Stimulated activated CD4-positive, alpha-beta T cell treated with anti-CD3 and anti-CD28 coated beads, Interleukin-1b, Interleukin-23, amount 100 ng/mL, for 48 hours (primary cell): ENCODE data around the gene GGTLC1.

Experiments used
- DNase-seq: peaks from one replicate; pipeline ENCODE4 v3.0.0-alpha.2; 2020

Gene GGTLC1

GRCh38 chr20:23963941-23964340 is 24.6 kb downstream of the GGTLC1 start:
- DNase-seq = no peak

- no peak for DNase-seq
These were observed 26.3 kb downstream of the GGTLC1 start for GRCh38 chr20:23962272-23962671.

- DNase-seq = no peak
These were observed 29.5 kb downstream of the GGTLC1 start for GRCh38 chr20:23959054-23959453.

GRCh38 chr20:23955896-23956295 is 32.7 kb downstream of the GGTLC1 start:
- no peak for DNase-seq

- DNase-seq = no peak
These were observed 34.4 kb downstream of the GGTLC1 start for GRCh38 chr20:23954008-23954745.

- no peak for DNase-seq
These were observed 42.4 kb downstream of the GGTLC1 start for GRCh38 chr20:23946206-23946605.

- no peak for DNase-seq
These were observed 45.3 kb downstream of the GGTLC1 start for GRCh38 chr20:23943304-23943703.

GRCh38 chr20:23939641-23940040 is 48.9 kb downstream of the GGTLC1 start:
- no peak for DNase-seq

GRCh38 chr20:23939063-23939462 is 49.5 kb downstream of the GGTLC1 start:
- DNase-seq = no peak

GRCh38 chr20:23938118-23938438 is 50.5 kb downstream of the GGTLC1 start:
- no peak for DNase-seq

GRCh38 chr20:23937303-23938117 is 51.1 kb downstream of the GGTLC1 start:
- DNase-seq = peak; percentile 59
